ENCODE results near the gene MRPL58. TPM values are rescaled to one million over a fixed set of nuclear protein-coding genes. Genes with fewer than 3 reads are reported as not detected.
"Not testable (repeated sequence)": the region's sequence is repeated elsewhere in the genome, so short reads cannot be mapped to it uniquely, and the experiment has no call there.

MRPL58 gene
- total RNA-seq, 4 donors from 2014 or later, result 97.9 to 141 (median 107) TPM

DNA sequence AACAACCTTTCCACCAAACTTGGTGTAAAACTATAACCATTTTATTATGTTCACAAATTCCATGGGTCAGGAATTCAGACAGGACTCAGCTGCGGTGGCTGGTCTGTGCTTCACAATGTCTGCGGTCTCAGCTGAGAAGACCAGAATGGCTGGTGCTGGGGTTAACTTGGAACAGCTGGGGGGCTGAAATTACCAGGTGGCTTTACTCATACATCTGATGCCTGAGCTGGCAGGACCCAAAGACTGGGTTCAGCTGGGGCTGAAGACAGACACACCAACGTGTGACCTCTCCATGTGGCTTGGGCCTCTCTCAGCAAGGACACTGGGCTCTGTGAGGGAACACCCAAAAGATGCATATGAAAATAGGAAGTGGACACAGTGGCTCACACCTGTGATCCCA is 34.2 kb upstream of the MRPL58 start:
- Histone ChIP-seq H3K36me3 (no peaks in the 10 kb centered on the region), H3K27me3 (peaks cover 3 to 23% (median 10%) of the 10 kb centered on the region in 3 donors), H3K4me1 (peaks cover 6 to 13% of the 10 kb centered on the region in 2 donors), H3K4me3 (no peak overlapping the region), H3K27ac (no peak overlapping the region), H3K9me3 (no peaks in the 10 kb centered on the region)
- TF ChIP-seq, protein P1, sequence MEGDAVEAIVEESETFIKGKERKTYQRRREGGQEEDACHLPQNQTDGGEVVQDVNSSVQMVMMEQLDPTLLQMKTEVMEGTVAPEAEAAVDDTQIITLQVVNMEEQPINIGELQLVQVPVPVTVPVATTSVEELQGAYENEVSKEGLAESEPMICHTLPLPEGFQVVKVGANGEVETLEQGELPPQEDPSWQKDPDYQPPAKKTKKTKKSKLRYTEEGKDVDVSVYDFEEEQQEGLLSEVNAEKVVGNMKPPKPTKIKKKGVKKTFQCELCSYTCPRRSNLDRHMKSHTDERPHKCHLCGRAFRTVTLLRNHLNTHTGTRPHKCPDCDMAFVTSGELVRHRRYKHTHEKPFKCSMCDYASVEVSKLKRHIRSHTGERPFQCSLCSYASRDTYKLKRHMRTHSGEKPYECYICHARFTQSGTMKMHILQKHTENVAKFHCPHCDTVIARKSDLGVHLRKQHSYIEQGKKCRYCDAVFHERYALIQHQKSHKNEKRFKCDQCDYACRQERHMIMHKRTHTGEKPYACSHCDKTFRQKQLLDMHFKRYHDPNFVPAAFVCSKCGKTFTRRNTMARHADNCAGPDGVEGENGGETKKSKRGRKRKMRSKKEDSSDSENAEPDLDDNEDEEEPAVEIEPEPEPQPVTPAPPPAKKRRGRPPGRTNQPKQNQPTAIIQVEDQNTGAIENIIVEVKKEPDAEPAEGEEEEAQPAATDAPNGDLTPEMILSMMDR (IDR thresholded peaks at IDR 0.05 in 4 of 5, conservative IDR thresholded peaks at IDR 0.05 in 1 of 5), result no peak
- DNase-seq, result no peak
- in situ Hi-C loops (cut with MboI; ENCODE audit: low sequenced_read_pairs in 4 of 4), result no loop called here
- ATAC-seq, result no peak
- intact Hi-C loops (cut with DNase I; ENCODE audit: low total_unique reads), result no loop called here

DNA sequence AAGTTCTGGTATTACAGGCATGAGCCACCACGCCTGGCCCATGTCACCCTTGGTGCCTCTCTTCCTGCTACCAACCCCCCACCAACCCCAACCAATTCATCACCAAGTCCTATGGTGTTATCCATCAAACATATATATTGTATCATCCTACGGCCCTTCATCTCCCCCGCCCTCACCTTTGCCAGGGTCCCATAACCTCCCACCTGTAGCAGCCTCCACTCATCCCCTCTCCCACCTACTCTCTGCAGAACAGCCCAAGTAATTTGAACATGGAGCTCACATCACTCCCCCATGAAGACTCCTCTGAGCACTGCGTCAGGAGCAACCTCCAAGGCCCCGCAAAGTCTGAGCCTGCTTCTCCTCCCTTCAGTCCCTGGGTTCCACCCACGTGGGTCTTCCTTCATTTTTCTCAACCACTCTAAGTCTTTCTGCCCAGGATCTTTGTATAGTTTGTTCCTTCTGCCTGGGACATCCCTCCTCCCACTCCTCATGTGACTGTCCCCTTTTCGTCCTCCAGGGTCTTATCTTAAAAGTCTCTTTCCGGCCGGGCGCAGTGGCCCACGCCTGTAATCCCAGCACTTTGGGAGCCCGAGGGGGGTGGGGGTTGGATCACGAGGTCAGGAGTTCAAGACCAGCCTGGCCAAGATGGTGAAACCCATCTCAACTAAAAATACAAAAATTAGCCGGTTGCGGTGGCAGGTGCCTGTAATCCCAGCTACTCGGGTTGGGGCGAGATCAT is 32.9 kb upstream of the MRPL58 start:
- Histone ChIP-seq H3K4me1 (peaks cover 6 to 13% of the 10 kb centered on the region in 2 donors), H3K36me3 (no peaks in the 10 kb centered on the region), H3K9me3 (no peaks in the 10 kb centered on the region), H3K27ac (no peak overlapping the region), H3K27me3 (peaks cover 0 to 24% (median 5%) of the 10 kb centered on the region in 3 donors), H3K4me3 (no peak overlapping the region)
- ATAC-seq, result no peak
- DNase-seq, result no peak
- intact Hi-C loops (cut with DNase I; ENCODE audit: low total_unique reads) (no loop called here), in situ Hi-C loops (cut with MboI; ENCODE audit: low sequenced_read_pairs in 4 of 4) (no loop called here)
- TF ChIP-seq POLR2A (IDR thresholded peaks at IDR 0.05), result no peak
- TF ChIP-seq, protein P1 (IDR thresholded peaks at IDR 0.05 in 4 of 5, conservative IDR thresholded peaks at IDR 0.05 in 1 of 5), result no peak

DNA sequence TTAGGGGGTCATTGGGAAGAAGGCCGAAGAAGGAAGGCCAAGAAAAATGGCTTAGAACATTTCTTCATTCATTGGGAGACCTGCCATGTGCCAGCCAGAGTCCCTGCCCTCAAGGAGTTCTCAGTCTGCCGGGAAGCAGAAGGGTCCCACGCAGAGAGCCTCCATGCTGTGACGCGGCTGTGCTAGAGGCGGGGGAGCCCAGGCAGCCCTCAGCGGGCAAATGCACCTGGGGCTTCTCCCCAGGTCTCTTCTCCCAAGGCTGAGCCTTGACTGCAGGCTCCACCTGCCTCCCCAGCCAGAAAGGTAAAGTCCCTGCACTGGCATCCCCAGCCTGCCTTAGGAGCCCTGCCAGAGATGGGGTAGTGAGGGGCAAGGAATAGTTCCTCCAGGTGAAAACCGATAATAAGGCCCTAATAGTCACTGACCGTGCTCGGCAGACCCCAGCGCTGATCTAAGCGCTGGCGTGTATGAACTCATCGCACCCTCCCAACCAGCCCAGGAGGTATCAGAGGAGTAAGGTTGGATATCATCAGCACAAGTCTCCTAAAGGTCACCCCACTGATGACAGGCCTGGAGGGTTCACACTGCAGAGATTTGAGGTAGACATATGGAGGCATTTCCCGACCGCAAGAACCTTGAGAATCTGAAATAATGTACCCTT is 31.0 kb upstream of the MRPL58 start:
- H3K27me3 ChIP-seq, result peaks cover 3 to 24% (median 9%) of the 10 kb centered on the region in 3 donors
- H3K27ac ChIP-seq, result peak overlapping the region; percentile 66 to 79 (median 77)
- ATAC-seq (peak in 1 of 2 donors; percentile 19), DNase-seq (no peak)
- peak overlapping the region; percentile 59 to 65 (median 62) for H3K4me3 ChIP-seq
- no peak for TF ChIP-seq POLR2A (IDR thresholded peaks at IDR 0.05)
- H3K4me1 ChIP-seq, result peaks cover 6 to 13% of the 10 kb centered on the region in 2 donors
- no peaks in the 10 kb centered on the region for H3K9me3 ChIP-seq
- in situ Hi-C loops (cut with MboI; ENCODE audit: low sequenced_read_pairs in 4 of 4) (no loop called here), intact Hi-C loops (cut with DNase I; ENCODE audit: low total_unique reads) (no loop called here)
- no peaks in the 10 kb centered on the region for H3K36me3 ChIP-seq

DNA sequence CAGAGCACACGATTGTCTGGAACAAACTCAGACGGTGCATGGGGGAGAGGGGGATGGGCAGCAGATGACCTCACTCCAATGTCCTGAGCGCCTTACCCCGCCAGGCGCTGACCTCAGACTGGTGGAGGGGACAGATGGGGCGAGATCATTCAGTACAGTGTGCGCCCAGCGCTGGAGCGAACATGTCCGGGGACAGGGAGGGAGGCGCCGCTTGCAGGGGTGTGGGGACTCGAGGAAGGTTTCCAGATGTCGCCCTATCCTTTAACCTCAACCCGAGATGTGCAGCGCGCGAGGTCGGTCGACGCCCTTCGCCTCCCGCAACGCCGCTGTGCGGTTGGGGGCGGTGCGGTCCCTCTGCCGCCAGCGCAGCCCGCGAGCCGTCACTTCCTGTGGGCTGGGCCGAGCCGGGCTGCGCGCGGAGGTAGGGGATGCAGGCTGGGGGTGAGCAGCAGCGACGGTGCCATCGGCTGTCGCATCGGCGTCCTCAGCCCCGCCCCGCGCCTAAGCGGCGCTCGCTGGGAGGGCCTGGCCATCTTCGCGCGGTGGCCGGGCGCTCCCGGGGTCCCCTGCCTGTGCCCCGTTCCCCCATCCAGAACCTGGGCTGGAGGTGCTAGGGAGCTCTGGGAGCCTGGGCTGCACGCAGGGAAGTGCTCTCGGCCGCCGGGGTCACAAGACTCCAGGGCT is 30.3 kb upstream of the MRPL58 start:
- Histone ChIP-seq H3K4me3 (peak overlapping the region; percentile 59 to 65 (median 62)), H3K4me1 (peaks cover 11 to 17% of the 10 kb centered on the region in 2 donors), H3K9me3 (no peaks in the 10 kb centered on the region), H3K27ac (peak overlapping the region; percentile 66 to 79 (median 77)), H3K36me3 (no peaks in the 10 kb centered on the region), H3K27me3 (peaks cover 3 to 24% (median 9%) of the 10 kb centered on the region in 3 donors)
- intact Hi-C loops (cut with DNase I; ENCODE audit: low total_unique reads), result no loop called here
- TF ChIP-seq, protein P1 (IDR thresholded peaks at IDR 0.05 in 4 of 5, conservative IDR thresholded peaks at IDR 0.05 in 1 of 5), result no peak
- TF ChIP-seq POLR2A (IDR thresholded peaks at IDR 0.05), result peak; percentile 38 to 52
- in situ Hi-C loops (cut with MboI; ENCODE audit: low sequenced_read_pairs in 4 of 4), result no loop called here
- ATAC-seq, result peak; percentile 62 to 67
- no peak for DNase-seq

DNA sequence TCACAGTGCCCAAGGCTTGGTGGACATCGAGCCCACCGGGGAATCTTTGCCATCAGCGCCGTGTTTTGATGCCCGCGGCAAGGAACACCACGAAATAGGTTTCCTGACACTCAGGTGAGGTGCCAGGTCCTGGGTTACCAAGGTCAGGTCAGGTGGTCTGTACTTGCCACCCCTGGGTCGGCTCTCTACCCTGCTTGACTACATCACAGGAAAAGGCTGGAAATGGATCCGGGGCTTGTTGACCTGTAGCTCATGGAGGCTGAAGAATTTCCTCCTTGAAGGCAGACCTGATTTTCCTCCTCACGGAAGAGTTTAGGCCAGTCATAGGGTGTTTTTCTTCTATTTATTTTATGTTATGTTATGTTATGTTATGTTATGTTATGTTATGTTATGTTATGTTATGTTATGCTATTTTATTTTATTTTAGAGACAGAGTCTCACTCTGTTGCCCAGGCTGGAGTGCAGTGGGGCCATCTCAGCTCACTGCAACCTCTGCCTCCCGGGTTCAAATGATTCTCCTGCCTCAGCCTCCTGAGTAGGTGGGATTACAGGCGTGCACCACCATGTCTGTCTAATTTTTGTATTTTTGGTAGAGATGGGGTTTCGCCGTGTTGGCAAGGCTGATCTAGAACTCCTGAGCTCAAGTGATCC is 29.7 kb upstream of the MRPL58 start:
- Histone ChIP-seq H3K27ac (peak overlapping the region; percentile 66 to 79 (median 77)), H3K27me3 (peaks cover 3 to 24% (median 9%) of the 10 kb centered on the region in 3 donors), H3K4me3 (peak overlapping the region; percentile 59 to 65 (median 62)), H3K4me1 (peaks cover 12 to 18% of the 10 kb centered on the region in 2 donors)
- H3K9me3 ChIP-seq; intact Hi-C loops (cut with DNase I; ENCODE audit: low total_unique reads); DNase-seq; H3K36me3 ChIP-seq; in situ Hi-C loops (cut with MboI; ENCODE audit: low sequenced_read_pairs in 4 of 4); ATAC-seq: not testable (repeated sequence)

Data from gastrocnemius medialis (tissue), 4 donors.